Measurements from ENCODE around the gene RNF26.

DNA sequence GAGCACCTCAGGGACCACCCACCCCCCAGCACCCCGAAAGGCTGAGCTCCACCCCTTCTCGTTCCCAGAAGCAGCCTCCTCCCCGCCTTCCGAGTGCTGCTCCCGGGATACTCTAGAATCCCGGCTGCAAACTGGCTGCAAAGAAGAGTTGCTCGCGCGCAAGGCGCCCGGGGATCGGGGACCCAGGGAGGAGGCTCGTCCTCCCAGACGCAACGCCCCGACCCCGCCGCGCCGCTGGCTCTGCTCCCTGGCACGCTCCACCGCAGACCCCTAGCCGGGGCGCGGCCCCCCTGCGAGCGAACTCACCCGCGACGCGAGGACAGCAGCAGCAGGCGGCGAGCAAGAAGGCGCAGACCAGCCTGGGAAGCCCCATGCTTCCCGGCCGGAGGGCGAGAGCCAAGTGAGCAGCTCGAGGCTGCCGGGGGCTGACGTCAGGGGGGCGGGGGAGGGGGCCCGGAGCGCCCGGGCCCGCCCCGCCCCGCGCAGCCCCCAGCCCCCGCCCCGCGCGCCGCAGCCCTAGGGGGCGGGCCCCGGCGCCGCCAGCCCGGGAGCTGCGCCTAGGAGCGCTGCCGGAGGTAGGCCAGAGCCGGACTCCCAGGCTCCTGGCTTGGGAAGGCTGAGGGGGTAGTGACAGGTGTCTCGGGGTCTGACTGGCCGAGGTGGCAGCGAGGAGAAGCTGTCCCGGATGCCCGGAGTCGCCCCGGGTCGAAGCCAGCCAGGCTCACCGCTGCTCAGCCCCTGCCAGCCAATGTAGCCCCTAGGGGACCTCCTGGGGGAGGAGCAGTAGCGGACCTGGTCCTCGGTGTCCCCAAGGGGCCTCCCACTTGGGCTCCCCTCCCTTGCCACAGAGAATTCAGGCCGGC lies 17.4 kb upstream of the RNF26 start, which contains the start of gene MCAM:
- TF ChIP-seq POLR2A (IDR thresholded peaks at IDR 0.05) (no peak), POLR2AphosphoS5 (IDR thresholded peaks at IDR 0.05) (no peak), CTCF (IDR thresholded peaks at IDR 0.05) (no peak)
